Measurements from ENCODE around the gene KCNJ3.
"Not testable (repeated sequence)": the region's sequence is repeated elsewhere in the genome, so short reads cannot be mapped to it uniquely, and the experiment has no call there.

Gene KCNJ3

GRCh38 chr2:154850532-154850931 lies 152.0 kb downstream of the KCNJ3 start:
- DNase-seq = no peak

- no peak for DNase-seq
Observed at GRCh38 chr2:154855138-154855537, 156.6 kb downstream of the KCNJ3 start.

- DNase-seq = not testable (repeated sequence)
Observed at GRCh38 chr2:154867151-154867550, 168.7 kb downstream of the KCNJ3 start.

GRCh38 chr2:154875999-154876398 lies 177.5 kb downstream of the KCNJ3 start:
- DNase-seq = no peak

DNA sequence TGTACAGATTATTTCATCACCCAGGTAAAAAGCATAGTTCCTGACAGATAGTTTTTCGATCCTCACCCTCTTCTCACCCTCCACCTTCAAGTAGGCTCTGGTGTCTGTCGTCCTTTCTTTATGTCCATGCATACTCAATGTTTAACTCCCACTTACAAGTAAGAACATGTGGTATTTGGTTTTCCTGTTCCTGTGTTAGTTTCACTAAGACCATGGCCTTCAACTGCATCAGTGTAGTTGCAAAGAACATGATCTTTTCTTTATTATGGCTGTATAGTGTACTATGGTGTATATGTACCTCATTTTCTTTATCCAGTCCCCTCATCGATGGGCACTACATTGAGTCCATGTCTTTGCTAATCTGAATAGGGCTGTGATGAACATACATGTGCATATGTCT lies 184.2 kb downstream of the KCNJ3 start:
- no peak for DNase-seq

DNA sequence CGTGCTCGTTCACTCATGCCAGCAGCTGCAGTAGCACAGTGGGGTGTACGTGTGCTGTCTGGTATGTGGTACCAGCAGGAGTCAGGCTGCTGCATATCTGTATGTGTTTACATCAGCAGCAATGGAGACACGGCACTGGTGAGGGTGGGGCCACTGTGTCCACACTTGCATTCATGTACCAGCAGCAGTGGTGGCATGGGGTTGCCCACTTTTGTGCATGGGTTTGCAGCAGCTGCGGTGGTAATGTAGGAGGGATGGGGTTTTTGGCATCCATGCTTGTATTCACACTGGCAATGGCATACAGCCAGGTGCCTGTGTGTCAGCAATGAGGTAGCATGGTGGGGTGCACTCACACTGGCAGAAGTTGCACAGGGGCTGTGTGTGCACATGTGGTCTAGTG lies 187.8 kb downstream of the KCNJ3 start:
- no peak for DNase-seq

DNA sequence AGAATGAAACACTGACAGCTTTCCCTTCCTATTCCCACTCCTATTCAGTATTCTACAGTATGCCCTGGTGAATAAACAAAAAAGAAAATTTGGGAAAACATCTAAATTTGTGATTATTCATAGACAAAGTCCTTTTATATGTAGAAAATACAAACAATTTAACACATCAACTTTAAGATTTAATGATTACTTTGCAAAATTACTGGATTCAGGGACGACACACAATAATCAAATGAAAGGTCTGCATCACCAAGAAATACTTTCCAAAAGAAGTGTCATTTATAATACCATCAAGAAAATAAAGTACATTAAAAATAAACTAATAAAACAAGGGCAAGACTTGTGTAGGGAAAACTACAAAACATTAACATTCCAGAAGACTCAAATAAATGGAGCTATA lies 199.8 kb downstream of the KCNJ3 start:
- no peak for DNase-seq

- no peak for DNase-seq
Observed at GRCh38 chr2:154901063-154901462, 202.6 kb downstream of the KCNJ3 start.

Data from EL (cell line).